Hepatocyte (in vitro differentiated cells): ENCODE results near the gene MAP4K5.

Experiments used
- EZH2 ChIP-seq: fragments of 200-600 bp; sonication (generic); IDR thresholded peaks from 2 replicates; pipeline ENCODE4 v1.6.1; 2016; ENCODE audit warnings: antibody characterized with exemption, mild to moderate bottlenecking, borderline replicate concordance
- TF ChIP-seq, protein P1 (sequence below): fragments of 200-600 bp; sonication (generic); IDR thresholded peaks from 2 replicates; pipeline ENCODE4 v1.5.1; 2016; ENCODE audit warnings: antibody characterized with exemption, mild to moderate bottlenecking; ENCODE audit not compliant: poor library complexity

DNA sequence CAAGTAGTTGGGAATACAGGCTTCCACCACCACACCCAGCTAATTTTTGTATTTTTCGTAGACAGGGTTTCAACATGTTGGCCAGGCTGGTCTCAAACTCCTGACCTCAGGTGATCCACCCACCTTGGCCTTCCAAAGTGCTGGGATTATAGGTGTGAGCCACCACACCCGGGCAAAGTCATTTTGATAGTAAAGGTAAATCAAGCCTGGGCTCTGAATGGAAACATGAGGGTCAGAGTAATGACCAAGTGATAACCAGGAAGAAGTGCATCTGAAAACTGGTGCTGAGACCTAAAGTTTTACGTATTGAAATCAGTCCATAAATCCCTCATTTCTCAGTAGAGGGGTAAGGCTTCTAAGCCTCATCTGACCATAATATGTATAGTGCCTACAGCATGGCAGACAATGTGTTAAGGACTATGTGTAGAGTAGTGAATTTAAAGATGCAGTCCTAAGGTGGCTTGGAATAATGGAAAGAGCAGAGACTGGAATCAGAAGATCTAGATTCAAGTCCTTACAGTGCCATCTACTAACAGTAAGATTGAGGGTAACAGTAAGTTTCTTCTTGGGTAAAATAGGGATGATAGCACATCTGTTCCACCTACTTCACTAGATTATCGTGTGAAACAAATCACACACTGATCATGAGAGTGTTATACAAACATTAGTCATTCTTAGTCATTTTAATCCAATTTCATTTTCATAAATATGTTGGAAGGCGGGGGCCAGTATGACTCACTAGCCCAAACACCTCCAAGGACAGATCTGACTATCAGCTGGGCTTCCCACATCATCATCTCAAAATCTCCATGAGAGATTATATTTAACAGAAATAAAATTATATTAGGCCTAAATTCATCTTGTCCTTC lies 11.2 kb downstream of the MAP4K5 start:
- TF ChIP-seq, protein P1, sequence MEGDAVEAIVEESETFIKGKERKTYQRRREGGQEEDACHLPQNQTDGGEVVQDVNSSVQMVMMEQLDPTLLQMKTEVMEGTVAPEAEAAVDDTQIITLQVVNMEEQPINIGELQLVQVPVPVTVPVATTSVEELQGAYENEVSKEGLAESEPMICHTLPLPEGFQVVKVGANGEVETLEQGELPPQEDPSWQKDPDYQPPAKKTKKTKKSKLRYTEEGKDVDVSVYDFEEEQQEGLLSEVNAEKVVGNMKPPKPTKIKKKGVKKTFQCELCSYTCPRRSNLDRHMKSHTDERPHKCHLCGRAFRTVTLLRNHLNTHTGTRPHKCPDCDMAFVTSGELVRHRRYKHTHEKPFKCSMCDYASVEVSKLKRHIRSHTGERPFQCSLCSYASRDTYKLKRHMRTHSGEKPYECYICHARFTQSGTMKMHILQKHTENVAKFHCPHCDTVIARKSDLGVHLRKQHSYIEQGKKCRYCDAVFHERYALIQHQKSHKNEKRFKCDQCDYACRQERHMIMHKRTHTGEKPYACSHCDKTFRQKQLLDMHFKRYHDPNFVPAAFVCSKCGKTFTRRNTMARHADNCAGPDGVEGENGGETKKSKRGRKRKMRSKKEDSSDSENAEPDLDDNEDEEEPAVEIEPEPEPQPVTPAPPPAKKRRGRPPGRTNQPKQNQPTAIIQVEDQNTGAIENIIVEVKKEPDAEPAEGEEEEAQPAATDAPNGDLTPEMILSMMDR: no peak
- no peak for TF ChIP-seq EZH2
